Measurements from ENCODE around the gene NPM3. TPM values are rescaled to one million over a fixed set of nuclear protein-coding genes. Genes with fewer than 3 reads are reported as not detected.

The NPM3 gene
- total and polyA plus RNA-seq, 12 donors, result 14.7 to 51.5 (median 31.0) TPM

DNA sequence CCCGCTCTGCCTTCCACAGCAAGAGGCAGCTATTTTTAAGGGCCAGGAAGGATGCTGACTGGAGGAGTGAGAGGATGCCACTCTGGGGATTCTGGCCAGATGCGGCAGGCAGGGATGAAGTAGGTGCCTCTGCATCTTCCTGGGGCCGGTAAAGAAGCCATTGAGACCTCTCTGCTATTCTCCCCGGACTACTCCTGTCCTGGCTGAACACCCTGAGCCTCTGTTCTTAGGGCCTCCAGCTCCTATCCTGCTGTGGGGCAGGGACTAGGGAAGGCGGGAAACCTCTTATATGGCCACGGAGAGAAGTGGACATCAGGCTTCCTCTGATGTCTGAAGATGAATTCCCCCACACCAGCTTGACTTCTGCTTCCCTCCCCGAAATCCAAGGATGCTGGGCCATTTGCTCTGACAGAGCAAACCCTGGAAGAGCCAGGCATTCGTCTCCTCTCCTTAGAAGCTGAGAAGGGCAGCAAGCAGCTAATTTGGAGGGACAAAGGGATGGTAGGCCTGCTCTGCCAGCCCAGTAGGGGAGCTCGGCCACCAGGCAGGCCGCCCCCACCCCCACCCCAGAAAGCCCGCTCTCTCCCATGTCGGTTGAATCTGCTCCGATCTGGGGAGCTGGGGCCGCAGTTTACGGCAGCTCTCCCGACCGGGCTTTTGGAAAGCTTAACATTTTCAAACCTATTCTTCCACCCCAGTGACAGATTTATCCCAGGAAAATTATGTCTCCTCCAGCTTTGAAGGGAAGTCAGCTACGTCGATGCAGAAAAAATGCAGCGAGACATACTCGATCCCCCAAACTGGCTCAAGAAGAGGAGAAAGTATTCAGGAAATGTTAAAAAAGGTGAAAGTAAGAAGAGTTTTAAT lies 10.1 kb downstream of the NPM3 start:
- Histone ChIP-seq H3K27ac (no peak overlapping the region), H3K9me3 (replicated peaks in 1 of 3) (no peaks in the 10 kb centered on the region), H3K36me3 (replicated peaks in 1 of 2) (no peaks in the 10 kb centered on the region), H3K4me1 (replicated peaks in 1 of 2) (peaks cover 5 to 8% of the 10 kb centered on the region in 2 donors), H3K4me3 (no peak overlapping the region), H3K27me3 (peaks cover 68% of the 10 kb centered on the region)
- intact Hi-C loops (cut with DNase I), result no loop called here
- no peak for DNase-seq
- TF ChIP-seq, protein P1, sequence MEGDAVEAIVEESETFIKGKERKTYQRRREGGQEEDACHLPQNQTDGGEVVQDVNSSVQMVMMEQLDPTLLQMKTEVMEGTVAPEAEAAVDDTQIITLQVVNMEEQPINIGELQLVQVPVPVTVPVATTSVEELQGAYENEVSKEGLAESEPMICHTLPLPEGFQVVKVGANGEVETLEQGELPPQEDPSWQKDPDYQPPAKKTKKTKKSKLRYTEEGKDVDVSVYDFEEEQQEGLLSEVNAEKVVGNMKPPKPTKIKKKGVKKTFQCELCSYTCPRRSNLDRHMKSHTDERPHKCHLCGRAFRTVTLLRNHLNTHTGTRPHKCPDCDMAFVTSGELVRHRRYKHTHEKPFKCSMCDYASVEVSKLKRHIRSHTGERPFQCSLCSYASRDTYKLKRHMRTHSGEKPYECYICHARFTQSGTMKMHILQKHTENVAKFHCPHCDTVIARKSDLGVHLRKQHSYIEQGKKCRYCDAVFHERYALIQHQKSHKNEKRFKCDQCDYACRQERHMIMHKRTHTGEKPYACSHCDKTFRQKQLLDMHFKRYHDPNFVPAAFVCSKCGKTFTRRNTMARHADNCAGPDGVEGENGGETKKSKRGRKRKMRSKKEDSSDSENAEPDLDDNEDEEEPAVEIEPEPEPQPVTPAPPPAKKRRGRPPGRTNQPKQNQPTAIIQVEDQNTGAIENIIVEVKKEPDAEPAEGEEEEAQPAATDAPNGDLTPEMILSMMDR (IDR thresholded peaks at IDR 0.05), result no peak
- TF ChIP-seq POLR2A (IDR thresholded peaks at IDR 0.05), result no peak
- 31 to 39% (median 36%) methylated on average over 19 to 21 of the region's 21 CpGs for WGBS, 4 donors

DNA sequence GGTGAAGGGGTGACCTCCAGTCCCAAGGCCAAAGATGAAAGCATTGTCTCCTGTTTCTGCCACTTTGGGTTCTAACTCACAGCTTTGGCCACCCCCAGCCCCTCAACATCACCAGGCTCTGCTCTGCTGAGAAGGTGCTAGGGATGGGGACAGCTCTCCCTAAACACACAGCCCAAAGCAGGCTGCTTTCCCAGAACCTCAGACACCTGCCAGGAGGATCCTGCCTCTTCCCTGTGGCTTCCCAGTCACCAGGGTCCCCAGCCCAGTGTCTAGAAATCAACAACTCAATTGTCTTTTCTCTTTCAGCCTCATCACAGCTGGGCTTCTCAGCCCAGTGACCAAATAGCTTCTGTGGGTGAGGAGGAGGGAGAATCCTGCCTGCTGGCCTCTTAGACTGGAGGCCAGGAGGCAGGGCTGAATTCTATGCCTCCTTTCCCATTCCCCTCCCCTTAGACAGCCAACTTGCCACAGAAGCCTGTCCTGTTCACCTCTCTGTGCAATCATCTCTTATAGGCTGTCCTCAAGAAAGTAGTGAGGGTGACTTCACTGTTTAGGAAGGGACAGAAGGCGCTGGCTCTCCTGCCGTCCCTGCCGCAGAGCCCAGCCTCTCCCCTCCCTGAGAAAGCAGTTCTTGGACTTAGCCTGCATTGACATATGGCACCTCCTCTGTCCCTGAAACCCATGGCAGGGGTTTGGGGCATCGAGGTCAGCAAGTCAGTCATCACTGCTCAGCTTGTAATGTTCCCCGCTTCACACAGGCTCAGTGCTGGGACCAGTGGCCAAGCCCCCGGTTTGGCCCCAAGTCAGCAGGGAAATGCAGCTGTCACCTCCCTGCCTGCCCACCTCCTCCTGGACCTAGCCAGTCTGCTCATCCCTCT lies 11.0 kb downstream of the NPM3 start:
- H3K36me3 ChIP-seq (replicated peaks in 1 of 2), result no peaks in the 10 kb centered on the region
- no peaks in the 10 kb centered on the region for H3K9me3 ChIP-seq (replicated peaks in 1 of 3)
- peaks cover 5 to 8% of the 10 kb centered on the region in 2 donors for H3K4me1 ChIP-seq (replicated peaks in 1 of 2)
- no peak for TF ChIP-seq POLR2A (IDR thresholded peaks at IDR 0.05)
- TF ChIP-seq, protein P1 (IDR thresholded peaks at IDR 0.05), result no peak
- no peak overlapping the region for H3K27ac ChIP-seq
- H3K27me3 ChIP-seq, result peaks cover 66% of the 10 kb centered on the region
- WGBS, 4 donors, result 65 to 100% (median 71%) methylated on average over 2 to 6 of the region's 6 CpGs
- intact Hi-C loops (cut with DNase I), result no loop called here
- DNase-seq, result no peak
- H3K4me3 ChIP-seq, result no peak overlapping the region

DNA sequence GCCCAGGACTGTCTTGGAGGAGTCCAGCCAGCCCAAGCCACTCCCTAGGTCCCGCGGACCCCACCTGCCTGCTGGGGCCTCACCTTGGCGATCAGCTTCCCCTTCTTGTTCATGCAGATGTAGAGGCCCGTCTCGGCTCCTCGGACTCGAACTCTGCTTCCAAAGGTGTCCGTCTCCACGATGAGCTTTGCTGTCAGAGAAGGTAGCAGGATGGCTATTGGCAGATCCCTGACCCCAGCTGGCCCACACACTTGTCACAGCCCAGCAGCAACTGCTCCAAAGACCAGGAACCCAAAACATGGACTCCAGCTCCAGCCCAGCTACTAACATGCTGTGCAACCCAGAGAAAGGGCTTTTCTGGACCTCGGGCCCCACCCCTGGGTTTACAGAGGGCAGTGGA lies 11.9 kb downstream of the NPM3 start:
- H3K27me3 ChIP-seq, result peaks cover 60% of the 10 kb centered on the region
- intact Hi-C loops (cut with DNase I), result no loop called here
- TF ChIP-seq POLR2A (IDR thresholded peaks at IDR 0.05), result no peak
- TF ChIP-seq, protein P1 (IDR thresholded peaks at IDR 0.05), result no peak
- no peak overlapping the region for H3K27ac ChIP-seq
- WGBS, 4 donors, result 89 to 95% (median 91%) methylated on average over 7 to 10 of the region's 10 CpGs
- no peaks in the 10 kb centered on the region for H3K9me3 ChIP-seq (replicated peaks in 1 of 3)
- H3K4me1 ChIP-seq (replicated peaks in 1 of 2), result peaks cover 5 to 7% of the 10 kb centered on the region in 2 donors
- H3K4me3 ChIP-seq, result no peak overlapping the region
- H3K36me3 ChIP-seq (replicated peaks in 1 of 2), result no peaks in the 10 kb centered on the region
- DNase-seq, result no peak
